A172 (cell line): Measurements from ENCODE around the gene IL34. TPM values are rescaled to one million over a fixed set of nuclear protein-coding genes. Genes with fewer than 3 reads are reported as not detected.
A peak's percentile ranks its signal among the peaks of the same experiment; 100 is the strongest.
"Not testable (repeated sequence)": the region's sequence is repeated elsewhere in the genome, so short reads cannot be mapped to it uniquely, and the experiment has no call there.

Experiments
- DNase-seq: peaks from one replicate; pipeline ENCODE4 v3.0.0-alpha.2; 2015; ENCODE audit warnings: low spot score
- total RNA-seq: library from RNA; depleted of rRNA; stranded (reverse); fragments of >200 nt; shearing (Covaris generic); gene quantifications from 2 replicates; pipeline ENCODE4 v1.2.3, GENCODE V29; 2014

Gene IL34
- total RNA-seq, 1 experiment from 2014 or later, result 7.8 TPM

GRCh38 chr16:70656712-70657263 is 10.4 kb downstream of the IL34 start:
- no peak for DNase-seq

GRCh38 chr16:70657956-70658355 is 11.6 kb downstream of the IL34 start:
- DNase-seq, result no peak

DNA sequence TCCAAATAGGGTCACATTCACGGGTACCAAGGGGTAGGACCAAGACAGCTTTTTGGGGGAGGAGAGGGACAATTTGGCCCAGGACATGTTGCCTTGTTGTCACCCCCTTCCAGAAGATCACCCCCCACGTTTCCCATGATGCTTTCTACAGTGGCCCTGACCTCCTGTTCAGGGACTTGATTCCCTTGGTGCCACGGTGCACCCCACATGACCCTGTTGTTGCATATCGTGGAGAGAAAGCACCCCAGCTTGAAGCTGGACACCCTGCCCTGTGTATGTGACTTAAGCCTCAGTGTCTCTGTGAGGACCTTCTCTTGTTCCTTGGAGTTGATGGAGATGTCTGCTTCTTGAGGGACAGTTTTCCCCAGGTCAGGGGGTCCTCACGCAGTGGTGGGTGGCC is 12.6 kb downstream of the IL34 start:
- DNase-seq, result no peak

DNA sequence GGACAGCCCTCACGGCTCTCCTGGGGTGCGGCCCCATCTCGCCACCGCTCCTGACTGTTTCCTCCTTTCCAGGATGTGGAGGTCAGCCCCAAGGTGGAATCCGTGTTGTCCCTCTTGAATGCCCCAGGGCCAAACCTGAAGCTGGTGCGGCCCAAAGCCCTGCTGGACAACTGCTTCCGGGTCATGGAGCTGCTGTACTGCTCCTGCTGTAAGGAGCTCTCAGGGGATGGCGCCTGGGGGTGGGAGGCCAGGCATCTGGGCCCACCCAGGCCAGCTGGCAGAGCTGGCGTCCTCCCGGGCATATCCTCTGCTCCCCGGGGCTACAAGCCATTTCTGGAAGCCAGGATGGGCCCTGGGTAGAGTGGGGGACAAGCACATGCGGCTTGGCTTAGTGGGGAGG is 13.2 kb downstream of the IL34 start:
- DNase-seq, result no peak

DNA sequence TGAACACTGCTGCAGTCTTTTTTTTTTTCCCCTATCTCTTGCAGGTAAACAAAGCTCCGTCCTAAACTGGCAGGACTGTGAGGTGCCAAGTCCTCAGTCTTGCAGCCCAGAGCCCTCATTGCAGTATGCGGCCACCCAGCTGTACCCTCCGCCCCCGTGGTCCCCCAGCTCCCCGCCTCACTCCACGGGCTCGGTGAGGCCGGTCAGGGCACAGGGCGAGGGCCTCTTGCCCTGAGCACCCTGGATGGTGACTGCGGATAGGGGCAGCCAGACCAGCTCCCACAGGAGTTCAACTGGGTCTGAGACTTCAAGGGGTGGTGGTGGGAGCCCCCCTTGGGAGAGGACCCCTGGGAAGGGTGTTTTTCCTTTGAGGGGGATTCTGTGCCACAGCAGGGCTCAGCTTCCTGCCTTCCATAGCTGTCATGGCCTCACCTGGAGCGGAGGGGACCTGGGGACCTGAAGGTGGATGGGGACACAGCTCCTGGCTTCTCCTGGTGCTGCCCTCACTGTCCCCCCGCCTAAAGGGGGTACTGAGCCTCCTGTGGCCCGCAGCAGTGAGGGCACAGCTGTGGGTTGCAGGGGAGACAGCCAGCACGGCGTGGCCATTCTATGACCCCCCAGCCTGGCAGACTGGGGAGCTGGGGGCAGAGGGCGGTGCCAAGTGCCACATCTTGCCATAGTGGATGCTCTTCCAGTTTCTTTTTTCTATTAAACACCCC is 13.8 kb downstream of the IL34 start:
- DNase-seq, result no peak

DNA sequence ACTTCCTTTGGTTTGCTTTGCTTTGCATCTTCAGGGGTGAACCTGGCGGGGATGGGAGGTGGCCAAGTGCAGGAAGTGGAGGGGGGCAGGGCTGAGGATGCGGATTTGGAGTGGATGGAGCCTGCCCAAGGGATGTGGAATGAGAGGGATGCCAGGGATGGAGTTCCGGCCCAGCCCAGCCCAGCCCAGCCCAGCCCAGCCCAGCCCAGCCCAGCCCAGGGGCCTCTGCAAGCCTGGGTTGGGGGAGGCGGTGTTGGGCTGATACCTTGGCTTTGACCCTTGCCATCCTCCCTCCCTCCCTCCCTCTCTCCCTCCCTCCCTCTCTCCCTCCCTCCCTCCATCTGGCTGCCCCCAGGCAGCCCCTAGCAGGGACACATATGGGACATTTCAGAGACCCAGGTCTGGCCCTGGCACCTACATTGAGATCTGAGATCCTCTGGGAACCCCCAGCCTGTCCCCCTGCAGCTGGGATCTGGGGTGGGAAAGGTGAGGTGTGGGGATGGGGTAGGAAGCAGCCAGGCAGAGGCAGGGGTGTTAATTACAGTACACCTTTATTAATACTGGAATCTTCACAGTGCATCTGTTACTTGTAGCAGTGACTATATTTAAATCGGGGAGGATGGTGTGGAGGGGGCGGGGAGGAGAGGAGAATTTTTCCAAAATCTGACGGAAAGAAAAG is 14.5 kb downstream of the IL34 start:
- DNase-seq, result peak; percentile 74

- DNase-seq, result no peak
Observed at GRCh38 chr16:70661534-70661917, 15.2 kb downstream of the IL34 start.

DNA sequence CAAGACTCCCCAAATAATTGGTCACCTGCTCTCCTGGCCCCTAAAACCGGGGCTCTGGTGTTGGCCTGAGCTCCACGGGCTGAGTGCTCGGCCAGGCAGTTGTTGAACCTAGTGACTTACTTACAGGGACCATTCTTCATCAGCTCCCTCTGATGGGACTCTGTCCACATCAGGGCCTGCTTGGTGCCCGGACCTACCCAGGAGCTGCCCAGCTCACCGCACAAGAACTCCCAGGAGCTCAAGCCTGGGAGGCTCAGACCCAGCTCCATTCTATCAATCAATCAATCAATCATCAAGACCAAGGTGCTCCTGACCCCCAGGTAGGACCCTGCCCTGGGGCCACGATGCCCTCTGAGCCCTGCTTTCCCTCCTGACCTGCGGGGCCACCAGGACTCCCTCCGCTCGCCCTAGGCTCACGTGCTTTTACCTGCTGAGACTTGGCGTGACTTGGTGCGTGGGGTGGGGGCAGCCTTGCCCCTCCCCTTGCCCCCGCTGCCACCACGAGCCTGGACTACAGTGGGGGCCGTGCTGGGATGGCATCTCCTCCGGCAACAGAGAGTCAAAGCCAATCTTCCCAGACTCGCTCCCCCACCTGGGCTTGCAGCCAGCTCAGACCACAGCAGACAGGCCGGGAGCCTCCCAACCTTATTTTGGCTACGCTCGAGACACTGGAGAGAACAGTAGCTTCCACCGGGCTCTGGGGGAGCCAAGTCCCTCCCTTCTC is 15.7 kb downstream of the IL34 start:
- peak; percentile 60 for DNase-seq

DNA sequence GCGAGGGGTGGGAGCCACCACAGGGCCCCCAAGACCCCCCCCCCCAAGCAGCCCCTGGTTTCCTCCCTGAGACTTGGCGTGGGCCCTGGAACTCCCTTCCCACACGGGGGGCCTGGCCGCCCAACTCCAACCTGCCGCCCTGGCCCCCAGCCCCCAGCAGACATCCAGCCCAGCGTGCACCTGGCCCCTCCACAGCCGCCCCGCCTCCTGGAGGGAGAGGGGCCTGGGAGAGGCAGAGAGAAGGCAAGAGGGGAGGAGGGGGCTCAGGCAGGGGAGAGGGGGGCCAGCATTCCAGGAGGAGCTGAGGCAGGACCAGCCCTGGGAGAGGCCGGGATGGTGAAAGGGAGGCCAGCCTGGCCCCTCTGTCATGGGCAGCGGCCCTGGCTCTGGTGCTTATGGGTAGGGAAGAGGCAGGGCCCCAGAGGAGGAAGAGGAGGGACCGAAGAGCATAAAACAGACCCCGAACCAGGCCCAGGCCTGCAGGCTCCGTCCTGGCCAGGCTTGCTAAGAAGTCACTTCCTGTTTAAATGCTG is 16.7 kb downstream of the IL34 start:
- DNase-seq, result peak; percentile 63

DNA sequence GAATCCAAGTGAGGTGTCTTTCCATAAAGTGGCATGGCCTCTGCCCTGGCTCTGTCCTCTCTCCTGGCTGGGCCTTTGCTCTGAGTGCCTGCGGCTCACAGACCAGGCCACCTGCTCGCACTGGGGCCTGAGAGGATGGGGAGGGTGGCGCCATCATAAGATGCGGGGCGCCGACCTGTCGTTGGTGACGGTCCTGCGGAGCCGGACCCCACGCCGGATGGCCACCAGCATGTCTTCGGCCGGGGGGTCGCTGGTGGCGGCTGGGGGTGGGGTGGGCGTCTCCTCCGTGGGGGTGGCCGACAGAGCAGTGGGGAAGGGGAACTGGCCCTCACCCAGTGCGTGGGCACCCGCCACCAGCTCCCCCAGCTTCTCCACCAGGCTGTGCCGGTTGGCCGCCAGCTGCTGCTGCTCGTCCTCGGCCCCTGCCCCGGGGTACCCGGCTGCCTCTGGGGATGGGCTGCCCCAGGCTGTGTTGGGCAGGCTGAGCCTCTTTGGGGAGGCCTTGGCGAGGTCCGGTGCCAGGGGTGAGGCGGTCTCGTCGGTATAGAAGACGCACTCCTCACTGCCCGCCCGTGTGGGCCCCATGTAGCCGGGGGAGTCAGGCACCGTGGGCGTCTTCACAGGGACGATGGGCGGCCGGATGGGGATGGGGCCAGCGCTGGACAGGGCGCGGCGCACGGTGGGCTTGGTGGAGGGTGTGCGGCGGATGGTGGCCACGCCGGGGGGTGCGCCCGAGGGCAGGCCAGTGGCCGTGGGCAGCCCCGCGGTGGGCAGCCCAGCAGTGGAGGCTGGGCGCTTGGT is 17.4 kb downstream of the IL34 start:
- no peak for DNase-seq

DNA sequence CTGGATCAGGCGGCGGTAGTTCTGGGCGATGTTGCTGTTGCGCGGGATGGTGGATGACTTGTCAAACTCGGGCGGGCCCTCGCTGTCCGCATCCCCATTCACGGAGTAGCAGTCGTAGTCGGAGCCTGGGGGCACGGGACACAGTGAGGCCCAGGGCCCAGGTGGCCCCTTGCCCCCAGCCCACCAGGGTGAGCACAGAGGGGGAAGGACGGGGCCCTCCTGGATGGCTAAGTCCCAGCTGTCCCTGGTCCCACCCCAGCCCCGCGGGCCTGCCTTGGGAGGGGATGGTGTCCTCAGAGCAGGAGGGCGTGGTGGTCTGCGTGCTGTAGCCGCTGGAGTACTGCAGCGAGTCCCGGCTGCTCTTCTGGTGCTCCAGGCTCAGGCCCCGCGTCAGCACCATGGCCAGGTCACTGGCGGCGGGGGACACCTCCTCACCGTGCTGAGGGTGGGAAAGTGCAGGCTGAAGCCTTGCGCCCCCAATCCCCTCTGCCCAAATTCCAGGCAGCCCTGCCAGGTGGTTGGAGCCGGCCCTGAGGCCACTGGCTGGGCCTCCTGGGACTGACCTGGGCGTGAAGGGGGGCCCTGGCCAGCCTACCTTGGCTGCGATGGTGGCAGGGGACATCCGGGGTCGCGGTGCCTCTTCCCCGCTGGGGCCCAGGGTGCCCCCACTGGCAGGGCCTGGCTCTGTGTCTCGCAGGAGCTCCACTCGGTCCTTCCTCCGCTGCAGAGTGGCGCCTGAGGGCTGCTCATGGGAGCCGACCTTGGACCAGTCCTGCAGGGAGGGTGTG is 18.2 kb downstream of the IL34 start:
- no peak for DNase-seq

GRCh38 chr16:70665113-70665694 is 18.8 kb downstream of the IL34 start:
- DNase-seq, result no peak

- no peak for DNase-seq
Observed at GRCh38 chr16:70665806-70666735, 19.7 kb downstream of the IL34 start.

DNA sequence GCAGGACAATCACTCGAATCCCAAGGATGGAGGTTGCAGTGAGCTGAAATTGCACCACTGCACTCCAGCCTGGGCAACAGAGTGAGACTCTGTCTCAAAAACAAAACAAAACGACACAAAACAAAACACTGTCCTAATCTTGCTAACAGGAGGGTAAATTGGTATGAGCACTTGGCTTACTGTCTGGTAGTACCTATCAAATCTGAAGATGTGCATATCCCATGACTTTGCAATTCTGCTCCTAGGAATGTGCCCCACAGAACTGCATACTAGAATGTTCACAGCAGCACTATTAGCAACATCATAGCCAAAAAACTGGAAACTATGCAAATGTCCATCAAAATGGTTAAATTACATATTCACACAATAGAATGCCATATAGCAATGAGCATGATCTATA is 23.8 kb downstream of the IL34 start:
- DNase-seq, result no peak

- DNase-seq, result not testable (repeated sequence)
Observed at GRCh38 chr16:70670938-70671337, 24.6 kb downstream of the IL34 start.

DNA sequence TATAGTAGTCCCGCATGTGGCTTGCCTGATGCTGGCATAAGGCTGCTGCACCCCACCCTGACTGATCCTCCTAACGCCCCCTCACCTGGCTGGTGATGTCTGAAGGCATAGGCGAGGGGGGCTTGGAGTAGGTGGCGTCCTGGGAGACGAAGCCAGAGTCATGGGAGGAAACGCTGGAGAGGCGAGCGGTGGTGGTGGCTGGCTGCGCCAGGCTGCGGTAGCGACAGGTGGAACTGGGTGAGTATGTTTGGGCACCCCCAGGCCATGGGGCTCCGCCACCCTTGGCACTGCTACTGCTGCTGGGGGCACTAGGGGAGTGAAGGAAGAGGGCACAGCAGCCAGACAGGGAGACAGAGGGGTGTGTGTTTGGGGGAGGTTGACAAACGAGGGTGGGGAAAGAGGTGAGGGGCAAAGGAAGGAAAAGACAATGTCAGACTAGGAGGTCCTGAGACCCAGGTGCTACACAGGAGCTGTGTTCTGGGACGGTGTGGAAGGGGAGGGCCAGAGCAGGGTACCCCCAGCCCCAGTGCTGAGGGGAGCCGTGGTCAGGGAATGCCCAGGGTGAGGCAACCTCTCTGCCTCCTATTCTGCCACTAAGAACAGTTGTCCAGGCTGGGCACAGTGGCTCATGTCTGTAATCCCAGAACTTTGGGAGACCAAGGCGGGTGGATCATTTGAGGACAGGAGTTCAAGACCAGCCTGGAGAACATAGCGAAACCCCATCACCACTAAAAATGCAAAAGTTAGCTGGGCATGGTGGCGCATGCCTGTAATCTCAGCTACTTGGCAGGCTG is 28.1 kb downstream of the IL34 start:
- DNase-seq, result no peak

DNA sequence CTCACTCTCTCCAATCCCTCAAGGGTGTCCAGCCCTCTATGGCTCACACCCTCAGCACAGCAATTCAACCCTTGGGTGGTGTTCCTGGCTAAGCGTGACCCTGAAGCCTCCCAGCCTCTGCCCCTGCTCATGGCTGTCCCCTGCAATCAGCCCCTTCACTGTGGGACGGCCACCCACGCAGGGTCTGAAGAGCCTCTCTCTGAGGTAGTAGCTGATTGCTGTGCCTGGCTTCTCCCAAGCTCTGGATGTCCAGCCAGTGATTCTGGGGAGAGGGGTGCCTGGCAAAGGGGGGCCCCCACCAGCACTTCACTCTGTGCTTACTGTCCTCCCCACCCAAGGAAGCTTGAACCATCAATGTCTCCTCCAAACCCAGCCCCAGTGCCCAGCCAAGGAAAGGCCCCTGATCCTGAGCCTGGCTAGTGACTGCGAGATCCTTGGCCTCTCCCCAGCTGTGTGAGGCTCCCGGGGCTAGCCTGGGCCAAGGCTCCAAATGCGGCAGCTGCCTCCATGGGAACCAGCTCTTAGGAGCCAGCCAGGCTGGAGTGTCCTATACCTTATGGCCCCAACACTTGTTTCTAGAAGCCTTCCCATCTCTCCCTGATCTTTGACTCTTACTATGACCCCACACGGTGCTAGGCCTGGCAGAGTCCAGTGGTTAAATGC is 29.6 kb downstream of the IL34 start:
- DNase-seq, result no peak
